HepG2 (cell line): ENCODE data around the gene POLR3E. TPM values are rescaled to one million over a fixed set of nuclear protein-coding genes. Genes with fewer than 3 reads are reported as not detected.
A peak's percentile ranks its signal among the peaks of the same experiment; 100 is the strongest.

Experiments used
- ATAC-seq: fragments of 200-7000 bp; cut with Tn5 transposase; 3 replicates; pipeline ENCODE4 v1.9.1; 2020; ENCODE audit warnings: mild to moderate bottlenecking, moderate library complexity
- BruUV-seq: library from RNA; stranded (reverse); fragments of 400-500 nt; replicated peaks from 2 replicates; lab custom pipeline; 2021; lab: Mats Ljungman, UMichigan
- CTCF ChIA-PET: fragments of 300-600 bp; formaldehyde crosslinking; extraction: SDS; loops from one replicate; lab custom pipeline; 2021; ENCODE audit warnings: low total read pairs, inconsistent platforms, low intra/inter-chr PET ratio; lab: Yijun Ruan, JAX
- POLR2A ChIA-PET: fragments of 350-600 bp; sonication (Branson Sonifier 250); formaldehyde crosslinking; loops from one replicate; lab custom pipeline; 2020; ENCODE audit warnings: antibody characterized with exemption, inconsistent platforms; lab: Yijun Ruan, JAX
- DNase-seq: peaks from one replicate; pipeline ENCODE4 v3.0.0-alpha.2; 2015; ENCODE audit warnings: low spot score
- FAIRE-seq: peaks from 3 replicates; lab custom pipeline; 2011; peaks lifted over from hg19 to GRCh38; lab: Jason Lieb, UNC
- H2AFZ ChIP-seq: one replicate; pipeline ENCODE4 v1.6.1; 2011; ENCODE audit warnings: low read length, inconsistent platforms
- H3K27ac ChIP-seq: fragments of 300-600 bp; 3 replicates; pipeline ENCODE4 v1.8.0; 2011; ENCODE audit warnings: mixed run types, mild to moderate bottlenecking, mixed read lengths, low read length, inconsistent platforms; ENCODE audit not compliant: insufficient read depth; ENCODE audit errors: extremely low read length
- H3K27me3 ChIP-seq, 2 experiments: fragments of 200-600 bp in 1 of 2; 2 replicates in 1 of 2; 3 replicates in 1 of 2; pipeline versions ENCODE4 v1.6.0 to v1.8.0; 2011; ENCODE audit warnings: low read length in 2 of 2, mild to moderate bottlenecking in 2 of 2, moderate library complexity in 2 of 2, inconsistent platforms in 1 of 2; ENCODE audit not compliant: insufficient read depth in 2 of 2, control insufficient read depth in 1 of 2
- H3K36me3 ChIP-seq, 2 experiments: fragments of 200-600 bp in 1 of 2; replicated peaks in 1 of 2; 2 replicates in 1 of 2; 3 replicates in 1 of 2; pipeline versions ENCODE4 v1.5.1 to v1.8.0; 2011; ENCODE audit warnings: low read length in 2 of 2, inconsistent platforms in 1 of 2; ENCODE audit not compliant: insufficient read depth in 2 of 2, control insufficient read depth in 1 of 2
- H3K4me1 ChIP-seq: 2 replicates; pipeline ENCODE4 v1.5.1; 2012; ENCODE audit warnings: low read length, inconsistent platforms; ENCODE audit not compliant: insufficient read depth
- H3K4me2 ChIP-seq: 2 replicates; pipeline ENCODE4 v1.6.0; 2011; ENCODE audit warnings: low read depth, low read length, inconsistent platforms
- H3K4me3 ChIP-seq, 3 experiments: fragments of 200-600 bp in 1 of 3; sonication (generic), shearing (Covaris generic) in 1 of 3; replicated peaks in 1 of 3; 2 replicates each; pipeline ENCODE4 v1.5.1; 2011 to 2016; ENCODE audit warnings: low read length in 3 of 3, inconsistent platforms in 2 of 3, low read depth in 2 of 3, mild to moderate bottlenecking in 2 of 3, control low read depth in 1 of 3, mixed read lengths in 1 of 3; ENCODE audit not compliant: insufficient read depth in 1 of 3
- H3K79me2 ChIP-seq: one replicate; pipeline ENCODE4 v1.6.1; 2011; ENCODE audit warnings: low read length, inconsistent platforms; ENCODE audit not compliant: insufficient read depth
- H3K9ac ChIP-seq: 2 replicates; pipeline ENCODE4 v1.6.0; 2011; ENCODE audit warnings: mild to moderate bottlenecking, low read depth, low read length, inconsistent platforms; ENCODE audit not compliant: insufficient read depth
- H3K9me3 ChIP-seq: 2 replicates; pipeline ENCODE4 v1.5.1; 2012; ENCODE audit warnings: mild to moderate bottlenecking, low read length
- H4K20me1 ChIP-seq: 2 replicates; pipeline ENCODE4 v1.6.0; 2011; ENCODE audit warnings: inconsistent platforms, mild to moderate bottlenecking, low read length, moderate library complexity; ENCODE audit not compliant: insufficient read depth
- DZIP1 ChIP-seq: sonication (generic); formaldehyde crosslinking; IDR thresholded peaks from 2 replicates; pipeline ENCODE4 v1.5.0; 2020; ENCODE audit warnings: mild to moderate bottlenecking, missing genetic modification reagents
- MED8 ChIP-seq: sonication (generic); formaldehyde crosslinking; IDR thresholded peaks from 2 replicates; pipeline ENCODE4 v1.8.1; 2023; ENCODE audit warnings: mild to moderate bottlenecking, missing genetic modification reagents; ENCODE audit not compliant: insufficient replicate concordance
- SAP130 ChIP-seq: IDR thresholded peaks from 2 replicates; pipeline ENCODE4 v1.6.1; 2016; ENCODE audit warnings: low read depth
- SMARCC2 ChIP-seq: fragments of 450-650 bp; IDR thresholded peaks from 2 replicates; pipeline ENCODE4 v1.6.1; 2017; ENCODE audit warnings: antibody characterized with exemption, mild to moderate bottlenecking
- SNAPC4 ChIP-seq: sonication (generic); formaldehyde crosslinking; IDR thresholded peaks from 2 replicates; pipeline ENCODE4 v1.4.0; 2020; ENCODE audit warnings: mild to moderate bottlenecking, missing genetic modification reagents
- SYNCRIP ChIP-seq: fragments of 200-400 bp; formaldehyde crosslinking; IDR thresholded peaks from 2 replicates; pipeline ENCODE4 v1.6.1; 2018; ENCODE audit warnings: mild to moderate bottlenecking, low read depth, low read length; ENCODE audit not compliant: insufficient read depth
- ZBTB7B ChIP-seq: sonication (generic); formaldehyde crosslinking; IDR thresholded peaks from 2 replicates; pipeline ENCODE4 v1.4.0; 2020; ENCODE audit warnings: missing genetic modification reagents
- ZNF274 ChIP-seq: sonication (generic); formaldehyde crosslinking; IDR thresholded peaks from 2 replicates; pipeline ENCODE4 v1.5.1; 2020; ENCODE audit warnings: mild to moderate bottlenecking, missing genetic modification reagents
- ZNF614 ChIP-seq: IDR thresholded peaks from 2 replicates; pipeline ENCODE4 v1.6.1; 2018; ENCODE audit warnings: missing biosample characterization, missing genetic modification reagents, inconsistent platforms, borderline replicate concordance
- ZNF770 ChIP-seq: sonication (generic); formaldehyde crosslinking; IDR thresholded peaks from 2 replicates; pipeline ENCODE4 v1.5.0; 2020; ENCODE audit warnings: mild to moderate bottlenecking, missing genetic modification reagents
- in situ Hi-C: cut with HindIII; loops from 2 replicates; pipeline ENCODE4 v1.10.0; 2017; ENCODE audit warnings: low pct_unique_long_range_greater_than_20kb; ENCODE audit not compliant: extremely low pct_ligation_motif_present
- intact Hi-C: fragments of 100-400 bp; cut with micrococcal nuclease; formaldehyde crosslinking; loops from one replicate; pipeline ENCODE4 v1.10.0; 2022; ENCODE audit not compliant: unreplicated experiment
- polyA plus RNA-seq, 8 experiments: library from polyadenylated mRNA; depleted of rRNA in 3 of 8; stranded (reverse) in 7 of 8; unstranded in 1 of 8; fragments of >200 nt; fragmentation: Illumina TruSeq in 4 of 8; extraction: Trizol in 4 of 8; gene quantifications; 2 replicates each; pipeline versions ENCODE4 v1.2.1 to v1.2.3, GENCODE V29; 2011 to 2016; ENCODE audit warnings: low read depth in 4 of 8, missing spikeins in 1 of 8, mixed read lengths in 1 of 8; ENCODE audit not compliant: insufficient read depth in 1 of 8
- total RNA-seq, 5 experiments: library from RNA; depleted of rRNA; stranded (reverse); fragments of >200 nt; fragmentation: Illumina TruSeq; extraction: Trizol; gene quantifications; 2 replicates each; pipeline ENCODE4 v1.2.3, GENCODE V29; 2016; ENCODE audit warnings: low read depth in 1 of 5

The POLR3E gene
- total and polyA plus RNA-seq, 2 of the 13 experiments (the other 11 are each of a cell fraction or from before 2014, with no cell fraction given), result 135 to 262 TPM

- H3K4me2 ChIP-seq, result no peak overlapping the region
- TF ChIP-seq ZNF770 (CRISPR knock-in tag), result no peak
- TF ChIP-seq DZIP1, result no peak
- no peak for TF ChIP-seq MED8 (CRISPR knock-in tag)
- no peak for TF ChIP-seq SAP130 (CRISPR knock-in tag)
- no peak for TF ChIP-seq SNAPC4 (CRISPR knock-in tag)
- no peak for TF ChIP-seq ZNF274 (CRISPR knock-in tag)
- no peak for TF ChIP-seq ZBTB7B (CRISPR knock-in tag)
- TF ChIP-seq SYNCRIP, result no peak
- no peak for TF ChIP-seq ZNF614 (CRISPR knock-in tag)
- TF ChIP-seq SMARCC2, result no peak
- ATAC-seq (peak; percentile 32; the same call in 1 of the 3 replicates), DNase-seq (no peak), FAIRE-seq (no peak)
- no peaks in the 10 kb centered on the region for H3K4me1 ChIP-seq
- H3K27me3 ChIP-seq, result no peaks in the 10 kb centered on the region
- BruUV-seq, result no TSS peak
- in situ Hi-C loops (loop anchor here (25.0 kb wide), 2 partner anchors 779 to 1179 kb away; partner anchors contain the start of genes DNAH3 and LDAF1), intact Hi-C loops (no loop called here)
- no peak overlapping the region for H3K4me3 ChIP-seq
- ChIA-PET POLR2A (no interaction called here), CTCF (no interaction called here)
- H3K79me2 ChIP-seq, result no peaks in the 10 kb centered on the region
- H3K9me3 ChIP-seq, result peaks cover 13% of the 10 kb centered on the region
- H2AFZ ChIP-seq, result no peak overlapping the region
- H4K20me1 ChIP-seq, result no peaks in the 10 kb centered on the region
- peaks cover 6 to 21% of the 10 kb centered on the region in 2 experiments; a peak in 4 of 5 replicates for H3K36me3 ChIP-seq
- H3K9ac ChIP-seq, result no peak overlapping the region
- H3K27ac ChIP-seq, result no peak overlapping the region
Measured at GRCh38 chr16:22340945-22341344, 43.7 kb downstream of the POLR3E start.
